Measurements from ENCODE around the gene IMPA2.
"Not testable (repeated sequence)": the region's sequence is repeated elsewhere in the genome, so short reads cannot be mapped to it uniquely, and the experiment has no call there.

The IMPA2 gene

DNA sequence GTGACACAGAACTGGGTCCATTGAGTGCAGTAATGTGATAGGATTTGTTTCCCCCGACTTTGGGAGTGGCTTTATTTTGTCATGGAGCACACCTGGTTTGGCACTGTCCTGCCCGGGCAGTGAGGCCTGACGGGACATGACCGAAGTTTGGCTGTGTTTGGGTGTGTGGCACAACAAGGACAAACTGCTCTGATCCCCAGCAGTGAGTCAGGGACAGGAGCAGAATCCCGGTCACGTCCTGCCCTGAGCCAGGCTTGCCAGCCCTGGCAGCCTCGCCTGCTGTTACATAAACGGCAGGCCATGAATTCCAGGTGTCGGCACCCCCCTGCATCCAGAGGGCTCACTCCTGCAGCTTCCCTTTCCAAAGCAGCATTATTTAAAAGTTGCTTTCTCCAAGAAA is 45.7 kb downstream of the IMPA2 start:
- peak in 2 of 58 donors; percentile 19 to 29 for DNase-seq

DNA sequence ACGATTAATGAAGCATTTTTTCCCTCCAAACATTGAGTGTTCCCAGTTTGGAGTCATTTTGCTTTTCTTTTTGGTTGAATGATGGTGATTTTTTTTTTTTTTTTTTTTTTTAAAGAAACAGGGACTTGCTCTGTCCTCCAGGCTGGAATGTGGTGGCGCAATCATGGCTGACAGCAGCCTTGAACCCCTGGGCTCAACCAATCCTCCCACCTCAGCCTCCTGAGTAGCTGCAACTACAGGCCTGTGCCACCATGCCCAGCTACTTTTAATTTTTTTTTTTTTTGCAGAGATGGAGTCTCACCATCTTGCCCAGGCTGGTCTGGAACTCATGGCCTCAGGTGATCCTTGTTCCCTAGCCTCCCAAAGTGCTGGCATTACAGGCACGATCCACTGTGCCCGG is 46.2 kb downstream of the IMPA2 start:
- DNase-seq: no peak

DNA sequence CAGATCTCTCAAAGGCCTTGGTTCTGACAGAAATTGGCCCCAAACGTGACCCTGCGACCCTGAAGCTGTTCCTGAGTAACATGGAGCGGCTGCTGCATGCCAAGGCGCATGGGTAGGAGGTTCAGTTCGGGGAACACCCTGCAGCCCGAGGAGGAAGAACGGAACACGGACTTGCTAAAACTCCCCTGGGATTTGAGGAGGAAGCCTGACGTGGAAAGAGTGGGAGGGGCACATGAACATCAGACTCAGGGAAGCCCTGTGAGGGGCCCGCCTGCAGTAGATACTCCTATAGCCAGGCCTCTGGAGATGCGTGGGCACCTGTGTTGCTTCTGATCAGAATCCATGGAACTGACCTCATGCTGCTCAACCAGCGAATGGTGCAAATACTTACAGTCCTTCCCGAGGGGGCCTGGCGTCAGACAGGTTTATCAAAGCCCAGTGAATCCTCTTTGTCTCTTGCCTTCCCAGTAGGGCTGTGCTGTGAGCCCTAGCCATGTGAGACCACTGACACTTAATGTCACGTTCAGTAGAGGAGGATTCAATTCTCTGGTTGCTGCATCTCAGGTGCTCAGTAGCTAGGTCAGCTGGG is 46.8 kb downstream of the IMPA2 start:
- DNase-seq: no peak

DNA sequence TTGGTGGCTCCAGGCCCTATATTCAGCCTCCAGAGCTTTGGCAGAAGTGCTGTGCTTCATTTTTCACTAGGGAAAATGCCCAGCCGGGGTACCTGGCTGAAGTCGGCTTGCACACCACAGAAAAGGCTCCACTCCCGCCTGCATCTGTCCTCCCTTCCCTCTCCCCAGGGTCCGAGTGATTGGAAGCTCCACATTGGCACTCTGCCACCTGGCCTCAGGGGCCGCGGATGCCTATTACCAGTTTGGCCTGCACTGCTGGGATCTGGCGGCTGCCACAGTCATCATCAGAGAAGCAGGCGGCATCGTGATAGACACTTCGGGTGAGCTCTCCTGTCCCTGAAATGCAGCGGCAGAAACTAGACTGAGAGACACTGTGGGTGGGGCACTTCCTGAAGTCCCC is 47.4 kb downstream of the IMPA2 start:
- DNase-seq: no peak

DNA sequence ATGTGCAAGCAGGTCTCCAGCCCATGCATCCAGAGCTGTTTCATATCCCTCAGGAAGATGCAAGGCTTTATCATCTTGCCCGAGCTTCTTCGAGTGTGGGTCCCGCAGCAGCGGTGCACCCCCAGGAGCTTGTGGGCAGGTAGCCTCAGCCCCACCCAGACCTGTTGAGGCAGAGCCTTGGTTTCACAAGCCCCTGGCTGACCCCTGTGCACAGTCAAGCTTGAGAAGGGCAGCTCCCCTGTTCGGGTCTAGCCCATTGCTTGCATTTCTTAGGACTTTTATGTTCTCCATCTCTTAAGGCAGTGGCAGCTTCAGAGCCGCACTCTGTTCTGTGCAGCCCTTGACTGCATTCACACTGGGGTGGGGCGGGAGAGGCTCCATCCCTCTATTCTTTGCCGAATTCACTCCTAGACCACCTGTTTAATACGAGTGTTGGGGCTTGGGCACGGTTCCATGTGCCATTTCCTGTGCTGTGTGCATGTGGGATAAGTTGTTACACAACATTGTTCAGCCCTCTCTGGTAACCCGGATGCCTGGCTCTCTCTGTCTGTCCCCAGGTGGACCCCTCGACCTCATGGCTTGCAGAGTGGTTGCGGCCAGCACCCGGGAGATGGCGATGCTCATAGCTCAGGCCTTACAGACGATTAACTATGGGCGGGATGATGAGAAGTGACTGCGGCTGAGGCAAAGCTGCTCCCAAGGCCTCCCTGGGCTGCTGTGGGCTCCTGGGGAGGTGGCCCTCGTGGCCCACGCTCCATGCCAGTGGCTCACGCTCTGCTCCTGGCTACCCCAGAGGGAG is 48.7 kb downstream of the IMPA2 start:
- DNase-seq: no peak

DNA sequence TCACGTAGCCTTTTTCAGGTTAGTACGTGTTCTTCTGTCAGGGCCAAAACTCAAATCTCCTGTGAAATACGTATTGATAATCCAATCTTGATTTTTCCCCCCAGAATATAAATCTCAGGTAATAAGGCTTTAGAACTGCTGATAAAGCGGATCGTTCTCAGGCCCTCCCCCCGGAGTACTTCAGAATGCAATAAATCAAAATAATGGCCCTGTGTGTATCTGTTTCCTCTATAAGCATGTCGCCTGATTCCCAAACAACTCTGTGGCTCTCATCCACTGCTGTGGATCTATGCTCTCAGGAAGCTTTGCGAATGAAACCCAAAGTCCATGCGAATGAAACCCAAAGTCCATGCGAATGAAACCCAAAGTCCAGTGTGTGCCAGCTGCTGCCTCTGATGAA is 49.4 kb downstream of the IMPA2 start:
- DNase-seq: no peak

DNA sequence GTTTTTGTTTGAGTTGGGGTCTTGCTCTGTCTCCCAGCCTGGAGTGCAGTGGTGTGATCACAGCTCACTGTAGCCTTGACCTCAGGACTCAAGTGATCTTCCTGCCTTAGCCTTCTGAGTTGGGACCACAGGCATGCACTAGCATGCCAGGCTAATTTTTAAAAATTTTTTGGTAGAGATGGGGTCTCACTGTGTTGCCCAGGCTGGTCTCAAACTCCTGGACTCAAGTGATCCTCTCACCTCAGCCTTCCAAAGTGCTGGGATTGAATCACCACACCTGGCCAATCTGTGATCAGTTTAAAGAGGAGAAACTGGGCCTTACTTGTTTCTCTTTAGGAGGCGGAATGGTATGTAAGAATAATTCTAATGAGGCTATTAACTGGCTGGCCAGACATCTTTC is 49.9 kb downstream of the IMPA2 start:
- no peak for DNase-seq

DNA sequence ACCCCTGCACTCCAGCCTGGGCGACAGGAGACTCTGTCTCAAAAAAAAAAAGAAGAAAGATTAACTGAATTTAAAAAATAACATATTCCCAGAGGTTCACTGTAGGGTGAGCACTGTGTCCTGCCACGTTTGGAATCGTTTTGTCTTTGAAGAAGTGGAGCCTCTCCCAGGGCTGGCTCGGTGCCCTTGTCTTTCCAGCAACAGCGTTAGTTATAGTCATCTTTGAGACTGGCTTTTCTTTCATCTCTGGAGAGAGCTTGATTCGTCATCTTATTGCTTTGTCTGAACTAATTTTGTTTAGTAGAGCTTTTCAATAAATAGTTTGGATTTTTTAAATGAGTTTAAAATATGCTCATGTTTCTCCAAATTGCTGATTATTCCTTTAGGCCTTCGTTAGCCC is 50.5 kb downstream of the IMPA2 start:
- peak in 2 of 58 donors; percentile 10 to 27 for DNase-seq

DNA sequence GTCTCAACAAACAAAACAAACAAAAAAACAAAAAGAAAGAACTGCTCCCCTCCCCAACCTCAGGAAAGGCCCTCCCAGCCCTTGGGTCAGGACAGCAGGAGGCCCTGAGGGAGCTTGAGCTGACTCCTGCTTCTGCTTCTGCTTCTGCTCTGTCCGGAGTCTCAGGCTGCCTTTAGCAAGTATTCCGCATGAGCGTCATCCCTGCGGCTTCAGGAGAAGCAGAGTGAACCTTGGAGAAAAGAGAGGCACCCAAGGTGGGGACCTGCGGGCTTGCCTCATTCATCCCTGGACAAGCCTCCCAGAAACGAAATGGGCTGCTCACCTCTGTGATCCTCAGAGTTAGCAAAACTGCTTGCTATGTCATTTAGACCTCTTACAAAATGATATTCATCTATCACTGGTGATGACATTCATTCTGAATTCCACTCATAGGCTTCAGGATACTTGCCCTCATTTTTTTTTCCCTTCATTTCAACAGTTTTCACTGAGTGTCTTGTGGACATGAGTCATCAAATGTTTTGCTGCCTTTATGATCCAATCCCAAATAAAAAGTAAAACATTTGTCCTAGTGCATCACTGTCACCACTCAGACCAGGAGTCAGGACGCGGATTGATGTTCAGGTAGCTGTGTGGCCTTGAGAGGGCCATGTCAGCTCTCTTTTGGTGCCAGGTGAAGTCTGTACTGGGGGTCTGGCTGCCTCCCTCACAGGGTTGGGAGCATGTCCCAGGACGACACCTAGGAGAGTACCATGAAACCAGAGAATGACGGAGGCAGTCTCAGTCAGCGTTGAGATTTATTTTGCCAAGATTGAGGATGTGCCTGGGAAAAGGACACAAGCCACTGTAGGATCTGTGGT is 51.7 kb downstream of the IMPA2 start:
- no peak for DNase-seq

DNA sequence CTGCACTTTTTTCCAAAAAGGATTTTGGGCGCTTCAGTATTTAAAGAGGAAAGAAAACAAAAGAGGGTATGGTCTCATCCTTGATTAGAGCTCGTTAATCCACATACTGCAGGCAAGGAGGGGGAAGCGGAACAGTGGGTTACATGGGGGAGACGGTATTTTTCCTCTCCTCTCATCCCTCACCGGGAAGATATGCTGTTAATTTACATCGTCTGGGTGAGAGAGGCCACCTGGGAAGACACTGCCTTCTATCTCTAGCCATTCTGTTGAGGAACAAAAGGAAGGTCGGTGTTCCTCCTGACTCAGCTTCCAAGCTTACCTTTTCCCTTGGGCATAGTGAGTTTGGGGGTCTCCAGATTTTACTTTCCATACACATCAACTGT is 52.3 kb downstream of the IMPA2 start:
- DNase-seq: no peak

DNA sequence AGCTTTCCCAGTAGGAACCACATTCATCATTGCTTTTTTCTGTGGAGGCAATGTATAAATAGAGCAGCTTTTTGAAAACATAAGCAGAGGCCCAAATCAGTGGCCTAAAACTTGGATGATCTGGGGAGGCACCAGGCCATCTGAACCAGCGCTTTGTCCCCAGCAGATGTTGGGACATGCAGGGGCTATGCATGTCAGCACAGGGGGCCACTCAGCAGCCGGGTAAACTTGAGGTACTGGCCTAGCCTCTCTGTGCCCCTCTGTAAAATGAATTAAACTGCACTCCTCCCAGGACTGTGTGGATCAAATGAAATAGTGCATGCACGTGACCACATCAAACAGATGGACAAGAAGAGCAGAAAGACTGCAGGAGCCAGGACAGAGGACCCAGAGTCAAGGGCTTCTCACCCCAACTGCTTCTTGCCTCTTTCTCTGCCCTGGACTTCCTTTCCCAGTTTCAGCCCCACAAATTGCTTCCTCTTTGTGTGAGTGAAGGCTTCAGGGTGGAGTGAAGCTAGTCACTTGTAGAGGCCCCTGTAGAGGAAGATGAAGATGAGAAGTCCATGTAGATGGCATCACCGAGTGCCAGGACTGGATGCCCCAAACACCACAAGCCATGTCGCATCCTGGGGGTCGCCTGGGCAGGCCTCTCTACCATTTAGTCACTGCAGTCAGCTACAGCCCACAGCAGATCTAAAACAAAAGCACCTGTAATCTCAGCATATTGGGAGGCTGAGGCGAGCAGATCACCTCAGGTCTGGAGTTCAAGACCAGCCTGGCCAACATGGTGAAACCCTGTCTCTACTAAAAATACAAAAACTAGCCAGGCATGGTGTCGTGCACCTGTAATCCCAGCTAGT is 53.2 kb downstream of the IMPA2 start:
- no peak for DNase-seq

DNA sequence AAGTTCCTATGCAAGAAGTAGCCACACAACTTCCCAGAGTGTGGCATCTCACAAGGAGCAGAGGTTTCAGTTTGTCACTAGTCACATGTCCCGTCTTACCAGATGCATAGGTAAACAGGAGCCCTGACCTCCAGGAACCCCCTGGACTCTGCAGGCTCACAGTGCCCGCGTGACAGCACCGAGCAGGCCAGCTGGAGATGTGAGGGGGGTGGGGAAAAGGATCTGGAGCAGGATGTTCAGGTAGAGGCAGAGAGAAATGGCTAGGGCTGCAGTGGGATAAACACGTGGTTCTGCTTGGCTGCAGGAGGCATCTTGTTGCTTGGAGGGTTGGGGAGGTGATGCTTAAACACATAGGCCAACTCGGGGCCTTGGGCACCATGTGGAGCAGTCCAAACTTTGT is 54.2 kb downstream of the IMPA2 start:
- no peak for DNase-seq

DNA sequence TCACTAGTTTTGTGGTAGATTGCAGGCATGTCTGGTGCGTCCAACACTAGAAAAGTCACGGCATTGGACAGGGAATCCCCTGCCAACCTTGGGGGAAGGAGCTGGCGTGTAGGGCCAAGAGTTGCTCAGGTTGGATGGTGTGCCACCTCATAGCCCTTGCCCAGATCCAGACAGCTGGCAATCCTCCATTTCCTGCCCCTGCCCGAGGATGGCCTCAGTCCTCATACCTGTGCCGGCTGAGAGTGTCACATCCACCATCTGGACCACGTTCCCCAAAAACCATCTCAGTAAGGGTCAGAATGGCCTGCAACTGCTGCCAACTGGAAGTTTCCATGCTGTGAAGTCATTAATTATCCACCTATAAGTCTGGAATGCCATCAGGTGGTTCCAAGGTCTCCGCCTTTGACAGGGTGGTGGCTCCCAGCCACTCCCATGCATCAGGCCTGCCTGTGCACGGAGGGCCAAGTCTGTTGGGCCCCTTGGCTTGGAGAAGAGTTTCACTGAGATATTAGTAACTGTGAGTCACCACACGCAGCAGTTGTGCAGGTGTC is 55.0 kb downstream of the IMPA2 start:
- DNase-seq: no peak

DNA sequence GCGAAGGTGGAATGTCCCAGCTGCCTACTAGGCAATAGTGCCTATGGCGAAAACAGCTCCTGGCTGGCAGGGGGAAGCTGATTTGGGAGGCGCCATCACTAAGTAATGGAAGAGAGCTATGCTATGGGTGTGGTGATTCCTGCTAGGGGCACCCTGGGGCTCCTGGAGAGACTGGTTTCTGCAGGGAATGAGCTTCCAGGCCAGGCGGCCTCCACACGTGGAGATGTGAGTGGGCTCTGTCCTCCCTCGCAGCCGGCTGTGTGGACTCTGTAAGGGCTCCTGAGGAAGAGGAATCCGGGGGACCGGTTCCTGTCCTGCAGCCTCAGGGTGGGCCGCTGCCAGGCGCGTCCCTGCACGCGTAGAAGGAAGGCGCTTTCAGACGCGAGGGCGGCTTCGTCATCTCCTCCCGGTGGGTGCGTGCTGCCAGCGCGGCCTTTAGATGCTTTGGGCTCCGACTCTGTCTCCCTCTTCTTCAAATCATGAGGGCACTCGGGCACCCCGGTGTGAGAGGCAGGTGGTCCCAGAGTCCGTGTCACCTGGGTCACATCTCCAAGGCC is 56.9 kb downstream of the IMPA2 start:
- DNase-seq: peak in 4 of 58 donors; percentile 17 to 32 (median 23)

DNA sequence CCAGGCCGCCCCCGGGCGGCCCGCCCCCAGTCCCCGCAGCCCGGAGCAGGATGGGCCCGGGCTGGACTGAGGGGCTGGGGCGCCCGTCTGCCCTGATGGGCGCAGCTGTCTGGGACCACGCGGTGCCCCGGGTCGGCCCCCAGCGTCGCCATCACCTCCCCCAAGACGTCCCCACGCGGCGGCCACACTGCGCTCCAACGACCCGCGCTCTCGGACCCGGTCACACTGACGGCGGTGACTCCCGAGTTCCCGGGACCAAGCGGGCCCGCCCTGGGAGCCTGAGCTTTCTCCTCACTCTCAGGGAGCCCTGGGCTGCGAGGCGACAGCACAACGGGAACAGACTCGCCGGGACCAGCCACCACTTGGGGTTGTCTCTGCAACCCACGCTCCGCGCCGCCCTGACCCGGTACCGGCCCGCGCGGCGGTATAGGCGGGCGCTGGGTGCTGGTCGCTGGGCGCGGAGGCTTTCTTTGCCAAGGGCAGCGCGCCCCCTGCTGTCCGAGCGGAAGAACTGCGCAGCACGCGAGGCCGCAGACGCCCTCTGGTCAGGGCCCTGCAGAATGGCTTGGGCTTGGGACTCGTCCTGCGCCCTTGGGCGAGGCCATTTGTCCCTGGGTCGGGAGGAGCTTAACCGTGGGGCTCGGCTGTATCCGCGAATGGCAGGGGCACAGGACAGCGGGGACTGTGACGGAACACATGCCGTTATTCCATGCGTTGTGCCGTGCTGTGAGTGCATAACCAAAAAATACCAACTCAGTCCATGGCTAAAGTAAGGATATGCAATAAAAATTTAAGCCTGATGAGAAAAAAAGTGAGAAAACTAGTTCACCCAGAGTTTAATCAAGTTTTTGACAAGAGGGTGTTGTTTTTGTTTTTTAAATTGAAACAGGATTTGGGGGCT is 57.6 kb downstream of the IMPA2 start:
- peak in 55 of 58 donors; percentile 13 to 81 (median 62) for DNase-seq

DNA sequence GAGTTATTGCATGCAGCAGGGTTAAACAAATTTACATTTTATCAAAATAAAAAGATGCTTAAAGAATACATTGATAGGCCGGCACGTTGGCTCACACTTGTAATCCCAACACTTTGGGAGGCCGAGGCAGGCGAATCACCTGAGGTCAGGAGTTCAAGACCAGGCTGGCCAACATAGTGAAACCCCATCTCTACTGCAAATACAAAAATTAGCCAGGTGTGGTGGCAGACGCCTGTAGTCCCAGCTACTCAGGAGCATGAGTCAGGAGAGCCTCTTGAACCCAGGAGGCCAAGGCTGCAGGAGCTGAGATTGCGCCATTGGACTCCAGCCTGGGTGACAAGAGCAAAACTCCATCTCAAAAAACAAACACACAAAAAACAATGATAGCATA is 58.2 kb downstream of the IMPA2 start:
- DNase-seq: not testable (repeated sequence)

DNA sequence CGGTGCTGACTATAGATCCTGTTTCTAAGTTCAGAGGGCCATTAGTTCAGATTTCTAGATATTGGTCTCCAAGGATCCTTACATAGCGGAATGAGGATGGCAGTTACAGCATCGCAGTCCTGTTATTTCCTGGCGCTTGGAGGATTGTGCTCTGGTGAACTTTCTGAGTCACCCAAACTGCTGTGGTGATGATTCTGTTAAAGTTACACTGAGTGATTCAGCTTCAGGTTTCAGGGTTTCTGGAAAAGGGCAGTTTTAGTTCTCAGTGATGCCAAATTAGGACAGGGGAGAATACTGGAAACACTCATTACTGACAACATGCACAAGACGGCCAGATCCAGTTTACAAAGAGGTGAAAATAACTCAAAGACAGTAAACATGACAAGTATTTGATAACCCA is 60.3 kb downstream of the IMPA2 start:
- no peak for DNase-seq

DNA sequence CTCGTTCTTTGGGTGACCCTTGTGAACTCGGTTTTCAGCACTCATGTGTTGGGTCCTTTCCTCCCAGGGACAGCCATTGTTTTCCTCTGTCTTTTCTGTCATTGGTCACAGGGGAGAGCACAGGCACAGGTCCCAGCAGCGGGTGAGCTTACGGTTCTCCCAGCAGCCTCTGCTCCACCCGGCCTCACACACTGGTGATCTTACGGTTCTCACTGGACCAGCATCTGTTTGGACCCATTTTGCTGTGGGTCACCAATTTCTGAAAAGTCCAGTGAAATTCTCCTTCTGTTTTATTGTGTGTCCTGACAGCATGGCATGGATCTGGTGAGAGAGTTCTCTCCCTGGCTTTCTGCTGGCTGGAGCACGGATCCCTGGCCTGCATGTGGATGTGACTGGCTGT is 62.5 kb downstream of the IMPA2 start:
- no peak for DNase-seq

DNA sequence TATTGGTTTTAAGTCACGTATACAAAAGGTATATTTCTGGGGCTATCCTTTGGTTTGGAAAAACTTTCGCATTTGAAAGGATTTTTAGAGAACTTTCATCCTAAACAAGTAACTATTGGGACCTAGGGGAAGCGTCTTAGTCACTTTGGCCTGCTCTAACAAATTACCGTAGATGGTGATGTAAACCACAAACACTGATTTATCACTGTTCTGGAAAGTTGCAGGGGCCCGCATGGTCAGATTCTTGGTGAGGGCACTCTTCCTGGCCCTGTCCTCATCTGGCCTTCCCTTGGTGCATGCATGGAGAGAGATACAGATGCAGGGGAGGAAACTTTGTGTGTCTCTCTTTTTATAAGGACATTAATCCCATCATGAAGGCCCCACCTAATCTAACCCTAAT is 63.3 kb downstream of the IMPA2 start:
- no peak for DNase-seq

Measured in anterior cingulate cortex (tissue), 58 donors.